Amygdala (tissue), 56 donors: ENCODE measurements around the gene KCNIP4.

Experiments
- DNase-seq, 56 donors: peaks; one replicate each; lab custom pipeline; 2025; lab: John Stamatoyannopoulos, UW

The KCNIP4 gene

DNA sequence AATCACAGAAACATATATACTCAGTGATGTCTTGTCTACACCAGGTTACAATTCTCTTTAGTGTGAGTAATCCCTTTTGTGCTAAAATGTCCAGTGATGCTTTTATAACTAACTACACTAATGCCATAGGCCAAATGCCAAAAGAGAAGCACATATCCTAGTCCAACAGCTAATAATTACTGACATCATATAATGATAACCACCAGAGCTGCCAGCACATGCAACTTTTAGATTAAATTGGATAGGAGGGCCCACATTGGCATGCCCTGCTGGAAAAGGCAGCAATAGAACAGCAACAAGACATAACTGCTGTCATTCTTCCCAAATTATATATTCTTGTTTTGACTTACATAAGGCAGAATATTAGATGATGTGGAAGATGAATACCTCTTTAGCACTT, 238.8 kb downstream of the KCNIP4 start:
- no peak for DNase-seq

DNA sequence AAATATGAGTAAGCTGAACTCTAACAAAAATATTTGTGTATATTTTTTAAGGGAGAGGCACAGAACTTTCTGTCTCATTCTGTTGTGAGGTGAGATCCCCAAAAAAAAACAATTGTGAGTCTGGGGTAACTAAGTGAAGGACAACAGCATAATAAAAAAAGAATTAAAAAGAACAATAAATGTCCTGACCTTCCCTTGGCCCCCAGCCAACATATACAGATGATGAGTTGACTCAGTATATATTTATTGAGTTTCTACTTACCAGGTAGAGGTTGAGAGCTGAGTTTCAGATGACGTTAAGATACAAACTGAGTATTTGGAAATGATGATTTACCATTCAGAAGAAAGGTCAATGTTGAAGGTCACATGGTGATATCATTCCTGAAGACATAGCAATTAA, 239.5 kb downstream of the KCNIP4 start:
- DNase-seq: no peak

DNA sequence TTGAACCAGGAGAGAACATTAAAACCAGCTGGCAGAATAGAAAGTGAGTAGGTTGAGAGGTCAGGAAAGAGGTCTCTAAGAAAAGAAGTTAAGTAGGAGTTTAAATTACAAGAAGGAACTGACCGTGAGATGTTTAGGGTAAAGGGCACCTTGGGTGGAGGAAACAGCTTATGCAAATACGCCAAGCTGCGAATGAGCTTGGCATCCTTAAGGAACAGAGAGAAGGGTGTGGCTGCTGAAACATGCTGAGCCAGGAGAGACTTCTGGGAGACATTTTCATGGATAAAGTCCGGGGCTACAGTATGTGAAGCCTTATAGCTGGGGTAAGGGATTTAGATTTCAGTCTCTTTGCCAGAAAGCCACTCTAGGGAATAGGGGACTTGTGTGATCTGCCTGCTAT, 249.1 kb downstream of the KCNIP4 start:
- no peak for DNase-seq

DNA sequence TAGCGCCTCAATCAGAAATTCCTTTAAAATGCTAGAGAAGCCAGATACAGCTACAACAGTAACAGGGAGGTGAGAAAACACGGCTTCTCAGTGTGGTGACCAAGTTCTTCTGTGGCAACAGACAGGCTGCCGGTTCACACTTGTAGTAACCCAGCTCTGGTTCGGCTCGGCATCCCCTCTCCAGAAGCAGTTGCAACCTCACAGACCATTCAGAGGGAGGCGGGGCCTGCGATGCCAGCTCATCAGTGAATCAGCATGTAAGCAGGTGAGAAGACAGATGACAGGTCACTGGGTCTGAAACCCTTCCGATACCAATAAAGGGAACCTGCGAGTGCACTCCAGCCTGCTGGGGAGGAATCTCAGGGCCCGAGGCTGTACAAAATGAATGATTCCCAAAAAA, 251.0 kb downstream of the KCNIP4 start:
- DNase-seq: peak in 4 of 56 donors; percentile 1 to 15 (median 3)

DNA sequence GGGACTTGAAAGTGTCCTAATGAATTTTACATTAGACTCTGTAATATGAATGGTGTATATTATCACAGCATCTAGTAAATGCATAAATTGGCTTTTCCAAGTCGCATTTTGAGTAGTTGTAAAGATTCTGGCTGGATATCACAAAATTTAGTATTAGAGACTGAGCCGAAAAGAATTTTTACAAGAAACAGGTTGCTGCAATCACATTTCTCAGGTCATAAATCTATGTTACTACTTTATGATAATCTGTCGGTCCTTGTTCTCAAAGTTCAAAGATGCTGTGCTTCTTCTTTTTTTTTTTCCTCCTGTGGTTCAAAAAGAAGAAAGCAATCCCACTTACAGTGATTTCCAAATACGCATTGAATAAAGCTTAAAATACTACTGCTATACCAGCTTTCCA, 253.4 kb downstream of the KCNIP4 start:
- no peak for DNase-seq

DNA sequence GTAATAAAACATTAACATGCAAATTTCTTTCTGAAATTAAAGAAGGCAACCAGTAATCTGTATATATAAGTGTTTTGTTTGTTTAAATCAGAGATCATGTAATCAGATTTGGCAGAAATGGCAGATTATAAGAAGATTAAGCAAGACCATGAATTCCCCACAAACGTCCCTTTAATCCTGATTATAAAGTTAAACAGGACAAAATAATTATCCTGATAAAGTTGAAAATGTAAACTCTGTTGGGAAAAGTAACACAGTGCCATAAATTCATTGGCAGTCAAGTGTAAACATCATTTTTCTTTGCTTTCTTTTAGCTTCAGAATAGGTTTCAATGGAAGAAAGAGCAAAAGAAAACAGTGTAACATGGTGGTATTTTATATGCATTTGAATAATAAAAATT, 256.3 kb downstream of the KCNIP4 start:
- no peak for DNase-seq

DNA sequence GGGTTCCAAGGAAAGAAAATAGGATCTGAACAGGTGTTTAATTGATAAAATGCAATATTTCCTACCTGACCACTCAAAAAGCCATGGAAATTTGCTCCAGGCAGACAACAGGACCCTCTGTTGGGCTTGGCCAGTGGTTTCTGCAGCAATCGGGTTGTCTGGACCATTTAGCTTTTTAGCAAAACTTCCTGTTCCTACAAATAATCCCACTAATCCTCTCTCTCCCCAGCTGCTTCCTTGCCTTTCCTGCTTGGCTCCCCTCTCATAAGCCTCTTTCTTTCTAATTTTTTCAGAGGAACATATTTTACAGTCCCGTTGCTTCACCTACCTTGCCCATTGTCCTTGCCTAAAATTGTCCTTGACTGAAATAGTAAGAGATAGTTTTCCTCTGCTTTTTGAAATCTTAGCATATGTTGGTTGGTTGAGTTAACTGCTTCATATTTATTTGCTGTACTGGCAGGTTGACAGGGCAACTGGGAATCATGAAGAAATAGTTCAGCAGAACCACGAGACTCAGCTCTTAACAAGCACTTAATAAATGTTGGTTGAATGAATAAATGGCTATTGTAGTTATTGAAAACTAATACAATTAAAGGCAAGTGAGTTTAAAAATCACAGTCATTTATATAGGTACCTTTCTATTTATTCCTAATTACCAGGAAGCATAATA, 259.8 kb downstream of the KCNIP4 start:
- no peak for DNase-seq

DNA sequence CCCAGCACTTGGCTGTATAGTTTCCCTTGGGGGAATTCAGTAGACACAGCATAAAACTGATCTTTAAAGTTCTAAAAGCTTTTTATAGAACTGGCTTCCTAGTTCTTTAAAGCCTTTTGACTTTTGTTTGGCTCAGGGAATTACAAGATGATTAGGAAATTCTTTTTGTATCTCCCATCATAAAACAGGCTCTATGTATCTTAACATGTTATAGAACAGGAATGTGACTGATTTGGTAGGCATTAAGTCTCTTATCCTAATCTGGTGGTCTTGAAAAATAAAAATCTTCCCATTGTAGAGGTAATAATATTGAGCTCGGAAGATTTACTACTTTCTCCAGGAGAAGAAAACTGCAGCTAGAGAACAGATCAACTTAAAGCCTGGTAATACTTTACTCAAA, 262.7 kb downstream of the KCNIP4 start:
- DNase-seq: no peak

DNA sequence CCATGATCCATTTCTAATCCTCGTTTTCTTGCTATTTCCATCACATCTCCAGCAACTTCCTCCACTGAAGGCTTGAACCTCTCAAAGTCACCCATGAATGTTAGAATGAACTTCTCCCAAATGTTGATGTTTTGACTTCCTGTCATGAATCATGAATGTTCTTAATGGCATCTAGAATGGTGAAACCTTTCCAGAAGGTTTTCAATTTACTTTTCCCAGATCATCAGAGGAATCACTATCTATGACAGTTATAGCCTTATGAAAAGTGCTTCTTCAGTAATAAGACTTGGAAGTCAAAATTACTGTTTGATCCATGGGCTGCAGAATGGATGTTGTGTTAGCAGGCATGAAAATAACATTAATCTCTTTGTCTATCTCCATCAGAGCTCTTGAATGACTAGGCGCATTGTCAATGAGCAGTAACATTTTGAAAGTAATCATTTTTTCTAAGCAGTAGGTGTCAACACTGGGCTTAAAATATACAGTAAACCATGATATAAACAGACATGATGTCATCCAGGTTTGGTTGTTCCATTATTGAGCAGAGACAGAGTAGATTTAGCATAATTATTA, 268.2 kb downstream of the KCNIP4 start:
- DNase-seq: no peak

DNA sequence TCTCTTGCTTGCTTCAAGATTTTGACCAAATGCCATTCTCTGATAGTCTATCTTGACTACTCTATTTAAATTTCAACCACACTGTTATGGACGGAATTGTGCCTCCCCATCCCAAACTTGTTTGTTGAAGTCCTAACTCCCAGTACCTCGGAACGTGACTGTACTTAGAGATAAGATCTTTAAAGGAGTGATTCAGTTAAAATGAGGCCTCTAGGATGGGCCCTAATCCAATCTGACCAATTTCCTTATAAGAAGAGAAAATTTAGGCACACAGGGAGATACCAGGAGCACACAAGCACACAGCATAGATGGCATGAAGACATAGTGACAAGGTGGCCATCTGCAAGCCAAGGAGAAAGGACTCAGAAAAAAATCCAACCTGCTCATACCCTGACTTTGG, 269.9 kb downstream of the KCNIP4 start:
- DNase-seq: no peak

DNA sequence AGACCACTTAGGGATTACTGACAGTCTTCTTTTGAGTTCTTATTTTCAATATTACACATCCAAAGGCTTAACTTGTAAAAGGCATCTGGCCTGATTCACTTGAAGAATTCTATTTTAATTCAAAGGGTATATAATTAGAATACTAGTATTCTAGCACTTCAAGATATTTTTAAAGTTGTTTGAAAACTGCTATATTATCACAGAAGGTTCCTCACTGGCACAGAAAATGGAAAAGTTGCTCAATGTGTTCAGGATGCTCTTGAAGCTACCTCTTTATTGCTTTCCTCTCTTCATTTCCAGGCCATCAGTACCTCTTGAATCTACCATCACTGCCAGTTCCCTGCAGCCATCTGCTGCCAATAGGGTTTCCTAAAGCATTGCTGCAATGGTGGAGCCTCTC, 271.4 kb downstream of the KCNIP4 start:
- no peak for DNase-seq

DNA sequence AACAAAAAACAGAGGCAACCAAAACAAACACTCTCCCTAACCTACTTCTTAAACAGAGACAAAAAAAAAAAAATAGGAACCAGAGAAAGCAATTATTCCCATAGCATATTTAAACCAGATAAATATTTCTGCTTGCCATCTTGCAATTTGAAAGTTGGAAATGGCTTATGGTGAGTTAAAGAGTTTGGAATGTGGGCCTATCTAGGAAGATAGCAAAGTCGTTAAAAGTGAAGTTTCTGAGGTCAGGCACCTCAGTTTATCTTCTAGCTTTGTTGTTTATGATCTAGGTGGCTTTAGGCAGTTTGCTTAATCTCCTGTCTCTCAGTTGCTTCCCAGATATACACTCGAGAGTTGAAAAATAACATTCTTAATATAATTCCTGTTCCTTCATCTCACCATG, 284.2 kb downstream of the KCNIP4 start:
- no peak for DNase-seq

DNA sequence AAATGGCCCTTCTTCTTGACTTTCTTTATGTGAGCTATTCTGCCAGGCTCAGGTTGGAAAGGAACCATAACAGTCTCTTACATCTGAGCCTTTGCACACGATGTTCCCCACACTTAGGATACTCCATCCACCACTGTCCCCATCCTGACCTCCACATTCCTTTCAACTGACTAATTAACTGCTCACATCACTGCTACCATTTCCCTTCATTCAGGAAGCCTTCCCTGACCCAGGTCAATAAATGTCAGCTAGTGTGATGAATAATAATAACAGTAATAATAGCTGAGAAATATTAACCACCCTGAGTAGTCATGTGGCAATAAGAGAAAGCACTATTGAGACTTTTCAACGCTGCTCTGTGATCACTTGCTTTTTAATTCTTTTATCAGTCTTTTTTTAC, 291.7 kb downstream of the KCNIP4 start:
- DNase-seq: no peak

DNA sequence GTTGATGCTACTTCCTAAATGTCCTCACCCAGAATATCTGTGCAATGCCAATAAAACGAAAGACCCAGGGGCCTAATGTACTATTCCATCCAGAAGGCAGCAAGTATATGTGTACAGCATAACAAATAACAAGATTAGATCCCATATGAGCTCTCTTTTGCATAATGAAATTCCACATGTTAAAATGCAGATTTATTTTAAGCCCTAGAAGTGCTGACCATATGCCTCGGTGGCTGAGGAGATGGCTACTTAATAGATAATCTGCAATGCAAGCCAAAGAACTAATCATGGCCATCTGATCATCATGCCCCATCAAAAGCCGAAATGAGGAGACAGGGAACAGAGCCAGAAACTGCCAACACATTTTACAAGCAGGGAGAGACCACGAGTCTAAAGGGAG, 293.5 kb downstream of the KCNIP4 start:
- no peak for DNase-seq

DNA sequence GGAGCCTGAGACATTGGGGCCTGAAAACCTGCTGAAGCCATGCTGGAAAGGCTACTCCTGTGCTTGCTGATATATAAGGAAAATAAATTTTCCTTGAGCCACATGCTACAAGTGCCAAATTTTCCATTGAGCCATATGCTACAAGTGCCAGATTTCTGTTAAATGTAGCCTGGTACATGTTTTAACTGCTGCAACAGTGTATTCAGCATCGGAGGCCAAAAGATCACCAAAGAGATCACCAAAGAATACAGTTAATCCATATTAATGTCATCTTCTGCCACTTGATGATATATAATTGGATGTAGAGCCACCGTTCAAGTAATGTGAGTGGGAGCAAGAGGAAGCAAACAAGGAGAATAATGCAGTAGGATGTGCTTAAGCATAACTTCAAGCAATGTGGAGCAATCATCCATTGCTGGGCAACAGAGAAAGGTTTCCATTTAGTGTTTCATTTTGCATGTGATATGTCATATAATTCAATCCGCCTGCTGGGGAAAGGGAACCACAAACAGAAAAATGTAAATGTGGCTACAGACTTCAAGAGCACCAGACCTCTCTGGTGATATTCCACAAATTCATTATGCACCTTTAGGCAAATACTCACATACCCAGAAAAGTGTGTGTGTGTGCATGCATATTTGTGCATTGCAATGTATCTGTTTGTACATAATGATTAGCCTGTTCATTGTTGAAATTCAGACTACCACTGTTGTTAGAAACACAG, 295.9 kb downstream of the KCNIP4 start:
- no peak for DNase-seq

DNA sequence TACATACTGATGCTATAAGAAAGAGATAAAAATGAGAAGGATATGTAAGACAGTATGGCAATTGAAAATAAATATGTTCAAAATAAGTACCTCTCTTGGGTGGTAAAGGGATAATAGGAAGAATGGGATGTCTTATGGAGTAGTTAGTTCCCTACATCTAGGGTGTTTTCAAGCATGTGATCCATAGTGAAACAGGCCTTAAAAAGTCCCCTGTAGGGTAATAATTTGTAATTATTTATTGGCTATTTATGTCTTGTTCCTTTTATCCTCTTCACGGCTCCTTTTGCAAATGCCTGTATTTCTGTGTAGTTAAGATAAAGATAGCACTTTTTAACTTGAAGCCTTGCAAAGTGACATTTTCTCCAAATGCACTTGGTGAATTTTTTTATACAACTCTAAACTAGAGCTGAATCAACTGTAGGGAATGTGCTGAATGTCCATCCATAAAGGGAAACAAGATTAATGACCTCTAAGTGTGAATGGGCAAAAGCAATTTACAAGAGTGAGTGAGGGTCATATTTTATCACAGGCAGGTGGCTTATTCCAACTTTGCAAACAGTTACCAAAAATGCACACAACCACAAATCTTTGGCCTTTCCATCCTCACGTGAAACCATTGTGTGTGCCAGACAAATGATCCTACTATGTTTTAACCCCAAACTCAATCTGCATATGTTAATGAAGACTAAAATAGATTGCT, 299.0 kb downstream of the KCNIP4 start:
- DNase-seq: no peak

DNA sequence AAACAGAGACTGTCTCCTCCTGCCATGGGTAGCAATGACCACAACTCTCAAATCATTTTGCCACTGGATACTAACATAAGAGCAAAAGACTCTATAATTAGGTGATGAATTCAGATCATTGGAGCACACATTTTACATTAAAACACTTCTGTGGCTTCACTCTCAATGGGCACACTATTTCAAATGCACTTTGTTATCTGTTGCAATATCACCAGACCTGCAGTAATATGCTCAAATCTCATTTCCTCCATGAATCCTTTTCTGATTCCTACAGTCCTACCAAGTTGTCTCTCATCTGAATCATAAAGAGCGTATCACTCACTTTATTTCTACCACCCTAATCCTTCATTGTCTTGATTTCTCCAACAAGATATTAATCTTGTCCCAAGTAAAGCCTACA, 302.8 kb downstream of the KCNIP4 start:
- DNase-seq: no peak

DNA sequence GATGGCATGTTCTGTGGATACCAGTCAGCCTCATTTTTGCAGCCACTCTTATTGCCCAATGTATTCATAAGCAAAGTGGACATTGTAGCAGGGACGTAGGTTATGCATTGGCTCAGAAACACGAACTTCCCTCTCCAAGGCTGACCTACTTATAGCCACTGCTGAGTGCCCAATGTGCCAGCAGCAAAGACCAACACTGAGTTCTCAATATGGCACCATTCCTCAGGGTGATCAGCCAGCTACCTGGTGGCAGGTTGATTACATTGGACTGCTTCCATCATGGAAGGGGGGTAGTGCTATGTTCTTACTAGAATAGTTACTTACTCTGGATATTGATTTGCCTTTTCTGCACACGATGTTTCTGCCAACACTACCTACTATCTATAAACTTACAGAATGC, 306.9 kb downstream of the KCNIP4 start:
- no peak for DNase-seq

DNA sequence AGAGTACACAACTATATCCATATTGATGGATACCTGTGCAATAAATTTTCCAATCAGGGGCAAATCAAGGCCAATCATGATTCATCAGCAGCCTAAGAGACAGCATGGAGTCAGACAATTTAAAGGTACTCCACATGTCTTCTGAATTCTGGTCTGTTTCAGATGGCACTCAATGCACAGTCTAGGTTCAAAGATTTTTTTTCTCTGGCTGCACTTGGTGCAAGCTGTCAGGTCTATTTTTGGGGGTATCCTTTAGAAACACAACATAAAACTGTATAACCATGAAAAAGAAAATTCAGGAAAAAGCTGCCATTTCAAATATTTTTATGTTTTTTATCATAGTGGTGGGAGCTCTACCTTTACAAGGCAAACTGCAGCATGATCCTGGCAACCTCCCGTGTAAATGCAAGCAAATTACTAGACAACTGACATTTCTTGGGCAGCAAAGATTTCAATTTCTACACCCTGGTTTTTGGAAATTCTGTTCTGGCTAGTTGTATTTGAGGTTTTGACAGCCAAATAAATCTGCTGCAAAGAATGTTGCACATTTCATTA, 310.3 kb downstream of the KCNIP4 start:
- DNase-seq: no peak

DNA sequence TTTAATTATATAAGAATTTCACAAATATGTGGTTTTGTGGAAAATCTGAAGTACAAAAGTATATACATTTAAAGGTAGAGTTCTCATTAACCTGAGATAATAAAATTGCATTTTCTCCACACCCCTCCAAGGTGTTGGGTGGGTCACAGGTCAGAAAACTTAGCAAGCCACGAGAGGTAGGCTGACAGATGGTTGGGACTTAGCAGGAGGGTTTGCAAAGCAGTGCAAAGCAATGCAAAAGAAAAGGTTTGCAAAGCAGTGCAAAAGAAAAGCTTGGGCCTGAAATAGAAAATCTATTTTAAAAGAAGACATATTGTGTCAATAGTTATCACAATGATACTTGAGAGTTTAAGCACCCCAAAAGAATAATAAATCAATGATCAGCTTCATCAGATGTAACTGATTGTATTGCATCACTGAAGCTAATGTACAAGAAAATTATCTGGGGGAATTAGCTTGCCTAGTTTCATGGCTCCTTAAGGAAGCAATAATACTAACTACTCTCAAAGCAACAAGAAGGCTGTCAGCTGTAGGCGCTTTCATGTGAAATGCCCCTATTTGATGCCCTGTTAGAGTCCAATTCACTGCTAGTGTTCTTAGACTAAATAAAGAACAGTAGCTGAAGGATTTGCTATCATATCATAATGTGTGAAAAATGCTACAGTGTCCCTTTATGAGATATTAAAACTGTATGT, 319.5 kb downstream of the KCNIP4 start:
- no peak for DNase-seq
